ENCODE measurements around the gene PIK3R3. TPM values are rescaled to one million over a fixed set of nuclear protein-coding genes. Genes with fewer than 3 reads are reported as not detected.
A peak's percentile ranks its signal among the peaks of the same experiment; 100 is the strongest.

Gene PIK3R3
- total and polyA plus RNA-seq, 9 of the 15 experiments (the other 6 are each of a cell fraction or from before 2014, with no cell fraction given), result 1.4 to 7.7 (median 4.6) TPM

GRCh38 chr1:46173361-46173856 lies 41.0 kb upstream of the PIK3R3 start (continued):
- TF ChIP-seq, protein P1, sequence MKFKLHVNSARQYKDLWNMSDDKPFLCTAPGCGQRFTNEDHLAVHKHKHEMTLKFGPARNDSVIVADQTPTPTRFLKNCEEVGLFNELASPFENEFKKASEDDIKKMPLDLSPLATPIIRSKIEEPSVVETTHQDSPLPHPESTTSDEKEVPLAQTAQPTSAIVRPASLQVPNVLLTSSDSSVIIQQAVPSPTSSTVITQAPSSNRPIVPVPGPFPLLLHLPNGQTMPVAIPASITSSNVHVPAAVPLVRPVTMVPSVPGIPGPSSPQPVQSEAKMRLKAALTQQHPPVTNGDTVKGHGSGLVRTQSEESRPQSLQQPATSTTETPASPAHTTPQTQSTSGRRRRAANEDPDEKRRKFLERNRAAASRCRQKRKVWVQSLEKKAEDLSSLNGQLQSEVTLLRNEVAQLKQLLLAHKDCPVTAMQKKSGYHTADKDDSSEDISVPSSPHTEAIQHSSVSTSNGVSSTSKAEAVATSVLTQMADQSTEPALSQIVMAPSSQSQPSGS (CRISPR knock-in tag; IDR thresholded peaks at IDR 0.05), result peak; percentile 77; the same call in 1 of the 2 replicates
- TF ChIP-seq, protein P2, sequence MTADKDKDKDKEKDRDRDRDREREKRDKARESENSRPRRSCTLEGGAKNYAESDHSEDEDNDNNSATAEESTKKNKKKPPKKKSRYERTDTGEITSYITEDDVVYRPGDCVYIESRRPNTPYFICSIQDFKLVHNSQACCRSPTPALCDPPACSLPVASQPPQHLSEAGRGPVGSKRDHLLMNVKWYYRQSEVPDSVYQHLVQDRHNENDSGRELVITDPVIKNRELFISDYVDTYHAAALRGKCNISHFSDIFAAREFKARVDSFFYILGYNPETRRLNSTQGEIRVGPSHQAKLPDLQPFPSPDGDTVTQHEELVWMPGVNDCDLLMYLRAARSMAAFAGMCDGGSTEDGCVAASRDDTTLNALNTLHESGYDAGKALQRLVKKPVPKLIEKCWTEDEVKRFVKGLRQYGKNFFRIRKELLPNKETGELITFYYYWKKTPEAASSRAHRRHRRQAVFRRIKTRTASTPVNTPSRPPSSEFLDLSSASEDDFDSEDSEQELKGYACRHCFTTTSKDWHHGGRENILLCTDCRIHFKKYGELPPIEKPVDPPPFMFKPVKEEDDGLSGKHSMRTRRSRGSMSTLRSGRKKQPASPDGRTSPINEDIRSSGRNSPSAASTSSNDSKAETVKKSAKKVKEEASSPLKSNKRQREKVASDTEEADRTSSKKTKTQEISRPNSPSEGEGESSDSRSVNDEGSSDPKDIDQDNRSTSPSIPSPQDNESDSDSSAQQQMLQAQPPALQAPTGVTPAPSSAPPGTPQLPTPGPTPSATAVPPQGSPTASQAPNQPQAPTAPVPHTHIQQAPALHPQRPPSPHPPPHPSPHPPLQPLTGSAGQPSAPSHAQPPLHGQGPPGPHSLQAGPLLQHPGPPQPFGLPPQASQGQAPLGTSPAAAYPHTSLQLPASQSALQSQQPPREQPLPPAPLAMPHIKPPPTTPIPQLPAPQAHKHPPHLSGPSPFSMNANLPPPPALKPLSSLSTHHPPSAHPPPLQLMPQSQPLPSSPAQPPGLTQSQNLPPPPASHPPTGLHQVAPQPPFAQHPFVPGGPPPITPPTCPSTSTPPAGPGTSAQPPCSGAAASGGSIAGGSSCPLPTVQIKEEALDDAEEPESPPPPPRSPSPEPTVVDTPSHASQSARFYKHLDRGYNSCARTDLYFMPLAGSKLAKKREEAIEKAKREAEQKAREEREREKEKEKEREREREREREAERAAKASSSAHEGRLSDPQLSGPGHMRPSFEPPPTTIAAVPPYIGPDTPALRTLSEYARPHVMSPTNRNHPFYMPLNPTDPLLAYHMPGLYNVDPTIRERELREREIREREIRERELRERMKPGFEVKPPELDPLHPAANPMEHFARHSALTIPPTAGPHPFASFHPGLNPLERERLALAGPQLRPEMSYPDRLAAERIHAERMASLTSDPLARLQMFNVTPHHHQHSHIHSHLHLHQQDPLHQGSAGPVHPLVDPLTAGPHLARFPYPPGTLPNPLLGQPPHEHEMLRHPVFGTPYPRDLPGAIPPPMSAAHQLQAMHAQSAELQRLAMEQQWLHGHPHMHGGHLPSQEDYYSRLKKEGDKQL (CRISPR knock-in tag; IDR thresholded peaks at IDR 0.05; ENCODE audit: borderline replicate concordance), result no peak
- TF ChIP-seq CHD1 (IDR thresholded peaks at IDR 0.05; ENCODE audit: low read length), result no peak
- no peak for TF ChIP-seq RFX1 (IDR thresholded peaks at IDR 0.05)
- no peak for TF ChIP-seq CBX2 (IDR thresholded peaks at IDR 0.05; ENCODE audit: insufficient read depth, low read length, poor library complexity, severe bottlenecking)
- no peak for TF ChIP-seq NONO (IDR thresholded peaks at IDR 0.05; ENCODE audit: low read depth in 2 of 2, low read length in 1 of 2)
- TF ChIP-seq, protein P3, sequence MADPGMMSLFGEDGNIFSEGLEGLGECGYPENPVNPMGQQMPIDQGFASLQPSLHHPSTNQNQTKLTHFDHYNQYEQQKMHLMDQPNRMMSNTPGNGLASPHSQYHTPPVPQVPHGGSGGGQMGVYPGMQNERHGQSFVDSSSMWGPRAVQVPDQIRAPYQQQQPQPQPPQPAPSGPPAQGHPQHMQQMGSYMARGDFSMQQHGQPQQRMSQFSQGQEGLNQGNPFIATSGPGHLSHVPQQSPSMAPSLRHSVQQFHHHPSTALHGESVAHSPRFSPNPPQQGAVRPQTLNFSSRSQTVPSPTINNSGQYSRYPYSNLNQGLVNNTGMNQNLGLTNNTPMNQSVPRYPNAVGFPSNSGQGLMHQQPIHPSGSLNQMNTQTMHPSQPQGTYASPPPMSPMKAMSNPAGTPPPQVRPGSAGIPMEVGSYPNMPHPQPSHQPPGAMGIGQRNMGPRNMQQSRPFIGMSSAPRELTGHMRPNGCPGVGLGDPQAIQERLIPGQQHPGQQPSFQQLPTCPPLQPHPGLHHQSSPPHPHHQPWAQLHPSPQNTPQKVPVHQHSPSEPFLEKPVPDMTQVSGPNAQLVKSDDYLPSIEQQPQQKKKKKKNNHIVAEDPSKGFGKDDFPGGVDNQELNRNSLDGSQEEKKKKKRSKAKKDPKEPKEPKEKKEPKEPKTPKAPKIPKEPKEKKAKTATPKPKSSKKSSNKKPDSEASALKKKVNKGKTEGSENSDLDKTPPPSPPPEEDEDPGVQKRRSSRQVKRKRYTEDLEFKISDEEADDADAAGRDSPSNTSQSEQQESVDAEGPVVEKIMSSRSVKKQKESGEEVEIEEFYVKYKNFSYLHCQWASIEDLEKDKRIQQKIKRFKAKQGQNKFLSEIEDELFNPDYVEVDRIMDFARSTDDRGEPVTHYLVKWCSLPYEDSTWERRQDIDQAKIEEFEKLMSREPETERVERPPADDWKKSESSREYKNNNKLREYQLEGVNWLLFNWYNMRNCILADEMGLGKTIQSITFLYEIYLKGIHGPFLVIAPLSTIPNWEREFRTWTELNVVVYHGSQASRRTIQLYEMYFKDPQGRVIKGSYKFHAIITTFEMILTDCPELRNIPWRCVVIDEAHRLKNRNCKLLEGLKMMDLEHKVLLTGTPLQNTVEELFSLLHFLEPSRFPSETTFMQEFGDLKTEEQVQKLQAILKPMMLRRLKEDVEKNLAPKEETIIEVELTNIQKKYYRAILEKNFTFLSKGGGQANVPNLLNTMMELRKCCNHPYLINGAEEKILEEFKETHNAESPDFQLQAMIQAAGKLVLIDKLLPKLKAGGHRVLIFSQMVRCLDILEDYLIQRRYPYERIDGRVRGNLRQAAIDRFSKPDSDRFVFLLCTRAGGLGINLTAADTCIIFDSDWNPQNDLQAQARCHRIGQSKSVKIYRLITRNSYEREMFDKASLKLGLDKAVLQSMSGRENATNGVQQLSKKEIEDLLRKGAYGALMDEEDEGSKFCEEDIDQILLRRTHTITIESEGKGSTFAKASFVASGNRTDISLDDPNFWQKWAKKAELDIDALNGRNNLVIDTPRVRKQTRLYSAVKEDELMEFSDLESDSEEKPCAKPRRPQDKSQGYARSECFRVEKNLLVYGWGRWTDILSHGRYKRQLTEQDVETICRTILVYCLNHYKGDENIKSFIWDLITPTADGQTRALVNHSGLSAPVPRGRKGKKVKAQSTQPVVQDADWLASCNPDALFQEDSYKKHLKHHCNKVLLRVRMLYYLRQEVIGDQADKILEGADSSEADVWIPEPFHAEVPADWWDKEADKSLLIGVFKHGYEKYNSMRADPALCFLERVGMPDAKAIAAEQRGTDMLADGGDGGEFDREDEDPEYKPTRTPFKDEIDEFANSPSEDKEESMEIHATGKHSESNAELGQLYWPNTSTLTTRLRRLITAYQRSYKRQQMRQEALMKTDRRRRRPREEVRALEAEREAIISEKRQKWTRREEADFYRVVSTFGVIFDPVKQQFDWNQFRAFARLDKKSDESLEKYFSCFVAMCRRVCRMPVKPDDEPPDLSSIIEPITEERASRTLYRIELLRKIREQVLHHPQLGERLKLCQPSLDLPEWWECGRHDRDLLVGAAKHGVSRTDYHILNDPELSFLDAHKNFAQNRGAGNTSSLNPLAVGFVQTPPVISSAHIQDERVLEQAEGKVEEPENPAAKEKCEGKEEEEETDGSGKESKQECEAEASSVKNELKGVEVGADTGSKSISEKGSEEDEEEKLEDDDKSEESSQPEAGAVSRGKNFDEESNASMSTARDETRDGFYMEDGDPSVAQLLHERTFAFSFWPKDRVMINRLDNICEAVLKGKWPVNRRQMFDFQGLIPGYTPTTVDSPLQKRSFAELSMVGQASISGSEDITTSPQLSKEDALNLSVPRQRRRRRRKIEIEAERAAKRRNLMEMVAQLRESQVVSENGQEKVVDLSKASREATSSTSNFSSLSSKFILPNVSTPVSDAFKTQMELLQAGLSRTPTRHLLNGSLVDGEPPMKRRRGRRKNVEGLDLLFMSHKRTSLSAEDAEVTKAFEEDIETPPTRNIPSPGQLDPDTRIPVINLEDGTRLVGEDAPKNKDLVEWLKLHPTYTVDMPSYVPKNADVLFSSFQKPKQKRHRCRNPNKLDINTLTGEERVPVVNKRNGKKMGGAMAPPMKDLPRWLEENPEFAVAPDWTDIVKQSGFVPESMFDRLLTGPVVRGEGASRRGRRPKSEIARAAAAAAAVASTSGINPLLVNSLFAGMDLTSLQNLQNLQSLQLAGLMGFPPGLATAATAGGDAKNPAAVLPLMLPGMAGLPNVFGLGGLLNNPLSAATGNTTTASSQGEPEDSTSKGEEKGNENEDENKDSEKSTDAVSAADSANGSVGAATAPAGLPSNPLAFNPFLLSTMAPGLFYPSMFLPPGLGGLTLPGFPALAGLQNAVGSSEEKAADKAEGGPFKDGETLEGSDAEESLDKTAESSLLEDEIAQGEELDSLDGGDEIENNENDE (IDR thresholded peaks at IDR 0.05; ENCODE audit: low read depth, low read length), result no peak
- TF ChIP-seq ZNF551 (CRISPR knock-in tag; IDR thresholded peaks at IDR 0.05), result no peak
- TF ChIP-seq ZNF184 (CRISPR knock-in tag; IDR thresholded peaks at IDR 0.05), result no peak

All from K562 (cell line).